Kidney epithelial cell (primary cell): Measurements from ENCODE around the gene KDM6B. TPM values are rescaled to one million over a fixed set of nuclear protein-coding genes. Genes with fewer than 3 reads are reported as not detected.

Experiments
- DNase-seq: peaks from one replicate; pipeline ENCODE4 v3.0.0-alpha.2; 2010; ENCODE audit warnings: low read depth
- H3K27me3 ChIP-seq: 2 replicates; pipeline ENCODE4 v1.6.0; 2011; ENCODE audit warnings: low read length; ENCODE audit not compliant: control insufficient read depth, insufficient read depth
- H3K36me3 ChIP-seq: 2 replicates; pipeline ENCODE4 v1.5.1; 2011; ENCODE audit warnings: low read length; ENCODE audit not compliant: control insufficient read depth, insufficient read depth
- H3K4me3 ChIP-seq: 2 replicates; pipeline ENCODE4 v1.5.1; 2011; ENCODE audit warnings: low read depth, mild to moderate bottlenecking, control low read depth, low read length
- CTCF ChIP-seq: IDR thresholded peaks from 2 replicates; pipeline ENCODE4 v1.5.1; 2011; ENCODE audit warnings: mild to moderate bottlenecking, moderate library complexity, low read length, control low read depth, inconsistent platforms; ENCODE audit not compliant: insufficient read depth, poor library complexity, severe bottlenecking
- total RNA-seq: library from RNA; depleted of rRNA; stranded (reverse); fragments of >200 nt; gene quantifications from 2 replicates; pipeline ENCODE4 v1.2.3, GENCODE V29; 2015

KDM6B gene
- 15.6 and 20.4 TPM in 2 replicates for total RNA-seq

- peak within 1 kb of the TSS; percentile 68 for H3K4me3 ChIP-seq
- no peaks in the 10 kb centered on the region for H3K36me3 ChIP-seq
- no peak for TF ChIP-seq CTCF
- no peaks in the 10 kb centered on the region for H3K27me3 ChIP-seq
- DNase-seq = peak; percentile 77
Measured at GRCh38 chr17:7833795-7834541, at the start of gene KDM6B. KDM6B (plus strand) TSS chr17:7834217; CDS start chr17:7845555, 11,338 bp downstream.

- DNase-seq = no peak
- H3K27me3 ChIP-seq = peaks cover 4% of the 10 kb centered on the region
- H3K36me3 ChIP-seq = no peaks in the 10 kb centered on the region
- no peak for TF ChIP-seq CTCF
- no peak overlapping the region for H3K4me3 ChIP-seq
Measured at GRCh38 chr17:7786866-7787265, 47.2 kb upstream of the KDM6B start.

- H3K4me3 ChIP-seq = no peak overlapping the region
- no peak for DNase-seq
- TF ChIP-seq CTCF = no peak
- H3K36me3 ChIP-seq = no peaks in the 10 kb centered on the region
- H3K27me3 ChIP-seq = peaks cover 8% of the 10 kb centered on the region
Measured at GRCh38 chr17:7789131-7789530, 44.9 kb upstream of the KDM6B start.

- Histone ChIP-seq H3K27me3 (peaks cover 4% of the 10 kb centered on the region), H3K4me3 (no peak overlapping the region), H3K36me3 (no peaks in the 10 kb centered on the region)
- DNase-seq = no peak
- no peak for TF ChIP-seq CTCF
Measured at GRCh38 chr17:7790150-7790549, 43.9 kb upstream of the KDM6B start.

- no peaks in the 10 kb centered on the region for H3K36me3 ChIP-seq
- H3K27me3 ChIP-seq = peaks cover 4% of the 10 kb centered on the region
- no peak for DNase-seq
- no peak for TF ChIP-seq CTCF
- no peak overlapping the region for H3K4me3 ChIP-seq
Measured at GRCh38 chr17:7792611-7793010, 41.4 kb upstream of the KDM6B start.

- Histone ChIP-seq H3K27me3 (peaks cover 8% of the 10 kb centered on the region), H3K36me3 (no peaks in the 10 kb centered on the region), H3K4me3 (no peak overlapping the region)
- DNase-seq = no peak
- TF ChIP-seq CTCF = no peak
Measured at GRCh38 chr17:7794075-7794663, 39.8 kb upstream of the KDM6B start.
